ENCODE results near the gene SLAMF1.
A peak's percentile ranks its signal among the peaks of the same experiment; 100 is the strongest.

SLAMF1 gene

DNA sequence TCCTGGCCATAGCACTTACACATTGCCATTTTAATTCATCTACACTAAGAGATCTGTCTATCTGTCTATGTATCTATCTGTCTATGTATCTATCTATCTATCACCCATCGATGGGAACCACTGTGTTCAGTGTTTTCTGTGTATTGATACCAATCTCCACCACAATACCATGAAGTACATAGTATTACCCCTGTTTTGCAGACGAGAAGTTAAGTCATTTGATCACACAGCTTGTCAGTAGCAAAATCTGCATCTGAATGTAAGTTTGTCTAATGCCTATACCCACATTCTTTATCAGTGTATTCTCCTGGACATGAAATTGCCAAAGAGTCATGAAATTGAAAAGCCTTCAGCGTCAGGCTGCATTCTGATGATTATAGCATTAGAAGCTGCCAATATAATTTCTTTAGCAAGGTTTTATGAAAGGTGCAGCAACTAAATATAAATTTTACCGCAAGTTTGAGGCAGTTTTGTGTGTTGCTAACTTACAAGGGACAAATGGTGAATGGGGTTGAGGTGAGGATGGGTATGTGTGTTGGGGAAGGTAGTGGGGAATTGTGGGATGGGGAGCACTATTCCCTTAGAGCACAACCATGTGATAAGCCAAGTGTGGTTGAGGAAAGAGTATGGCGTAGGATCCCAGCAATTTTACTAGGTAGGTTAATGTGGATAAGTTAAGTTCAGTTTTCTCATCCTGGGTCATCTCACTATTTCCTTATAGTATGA is 24.2 kb downstream of the SLAMF1 start:
- DNase-seq = no peak

GRCh38 chr1:160621633-160622413 is 25.0 kb downstream of the SLAMF1 start:
- peak; percentile 47 for DNase-seq

GRCh38 chr1:160620942-160621632 is 25.8 kb downstream of the SLAMF1 start:
- no peak for DNase-seq

- DNase-seq = no peak
Measured at GRCh38 chr1:160619742-160620277, 27.0 kb downstream of the SLAMF1 start.

DNA sequence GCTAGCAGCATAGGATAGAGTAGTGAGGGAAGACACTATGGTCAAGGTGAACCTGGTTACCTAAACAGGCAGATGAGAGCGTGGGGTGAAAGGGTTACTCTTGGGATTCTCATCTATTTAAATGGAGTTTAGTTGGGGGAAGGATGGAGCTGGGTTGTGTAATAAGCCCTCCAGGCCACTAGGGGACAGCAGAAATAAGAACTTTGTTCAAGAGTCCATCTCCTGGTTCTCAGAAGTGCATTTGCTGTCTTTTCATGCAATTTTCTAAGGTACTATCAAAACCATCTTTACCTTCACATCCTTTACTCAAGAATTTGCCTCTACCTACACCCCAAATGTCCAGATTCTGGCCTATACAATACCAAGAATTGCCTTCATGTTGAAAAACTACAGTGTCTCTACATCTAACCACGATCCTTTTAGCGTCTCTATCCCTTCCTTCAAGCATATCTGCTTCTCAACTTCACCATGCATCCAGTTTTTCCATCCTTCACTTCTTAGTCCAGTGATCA is 28.0 kb downstream of the SLAMF1 start:
- DNase-seq = peak; percentile 71

- no peak for DNase-seq
Measured at GRCh38 chr1:160618327-160618726, 28.5 kb downstream of the SLAMF1 start.

GRCh38 chr1:160615660-160616059 is 31.2 kb downstream of the SLAMF1 start:
- no peak for DNase-seq

GRCh38 chr1:160614410-160614809 is 32.4 kb downstream of the SLAMF1 start:
- DNase-seq = no peak

DNA sequence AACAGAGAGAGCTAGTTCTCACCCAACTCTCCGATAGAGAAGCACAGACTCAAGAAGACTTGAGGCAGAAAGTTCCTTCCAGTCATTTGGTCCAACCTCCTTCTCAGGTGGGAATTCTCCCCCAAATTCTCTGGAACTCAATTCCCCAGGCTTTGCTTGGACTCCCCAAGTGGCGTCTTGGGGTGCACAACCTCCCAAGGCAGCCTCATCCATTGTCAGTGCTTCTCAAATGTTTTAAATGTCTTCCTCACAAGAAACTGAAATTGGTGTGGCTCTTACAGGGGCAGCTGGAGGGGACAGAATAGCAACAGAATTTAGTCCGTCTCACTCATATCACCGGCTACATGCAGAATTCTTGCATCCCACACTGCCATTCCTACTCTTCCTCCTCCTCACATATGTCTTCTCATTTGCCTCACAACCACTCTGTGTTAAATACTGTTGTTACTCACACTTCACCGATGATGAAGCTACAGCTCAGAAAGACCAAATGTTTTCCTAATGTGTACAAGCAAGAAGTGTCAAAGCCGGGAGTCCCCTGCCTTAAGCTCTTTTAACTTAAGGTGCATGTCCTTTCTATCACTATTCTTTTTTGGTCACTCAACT is 34.1 kb downstream of the SLAMF1 start:
- no peak for DNase-seq

- DNase-seq = no peak
Measured at GRCh38 chr1:160610569-160611242, 36.1 kb downstream of the SLAMF1 start.

DNA sequence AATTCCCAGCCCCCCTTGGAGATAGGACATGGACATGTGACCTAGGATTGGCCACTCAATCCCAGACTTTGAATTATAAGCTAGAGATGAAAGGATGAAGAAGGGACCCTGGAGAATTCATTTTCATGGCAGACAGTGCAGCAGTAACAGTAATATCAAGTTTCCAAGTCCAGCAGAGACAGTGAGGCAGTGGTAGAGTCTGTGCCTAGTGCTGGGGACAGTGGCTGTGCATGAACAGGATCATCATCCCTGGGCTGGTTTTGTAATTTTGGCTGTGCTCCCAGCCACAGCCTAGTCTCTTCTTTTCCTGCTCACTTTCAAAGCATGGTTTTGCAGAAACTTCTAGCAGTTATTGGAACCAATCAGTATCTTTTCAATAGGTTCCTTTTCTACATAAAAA is 37.9 kb downstream of the SLAMF1 start:
- DNase-seq = no peak

DNA sequence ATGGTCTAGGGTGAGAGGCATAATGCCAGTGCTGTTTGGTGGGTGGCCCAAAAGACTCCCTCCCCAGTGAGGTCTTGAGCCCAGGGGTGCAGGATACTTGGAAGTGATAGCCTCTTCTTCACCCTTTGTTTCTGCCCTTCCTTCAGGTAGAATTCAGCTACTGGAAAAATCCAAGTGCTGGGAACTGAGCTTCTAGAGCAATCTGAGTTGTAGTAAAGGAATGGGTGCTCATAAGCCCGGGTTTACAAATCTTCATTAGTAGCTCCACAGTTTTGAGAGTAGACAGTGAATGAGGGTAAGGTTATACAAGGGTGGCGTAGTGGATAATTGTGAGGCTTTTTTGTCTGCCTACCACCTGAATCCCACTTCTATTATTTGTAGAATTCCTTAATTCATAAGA is 38.3 kb downstream of the SLAMF1 start:
- DNase-seq = no peak

DNA sequence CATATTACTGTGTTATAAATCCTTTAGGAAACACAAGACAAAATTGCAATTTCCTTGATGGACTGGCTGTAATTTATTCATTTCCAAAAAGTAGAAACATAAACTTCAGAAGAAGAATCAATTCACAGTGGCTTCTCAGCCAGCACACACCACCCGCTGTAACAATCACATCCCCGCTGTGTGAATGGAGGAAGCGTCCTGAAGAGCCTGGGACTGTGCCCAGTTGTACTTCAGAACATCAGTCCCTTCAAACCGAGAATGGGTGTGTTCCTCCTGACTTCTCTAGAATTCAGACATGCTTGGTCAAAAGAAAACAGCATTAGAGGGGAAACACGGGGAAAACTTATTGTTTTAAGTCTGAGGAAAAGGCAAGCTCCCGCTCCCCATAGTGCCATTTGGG is 38.8 kb downstream of the SLAMF1 start:
- no peak for DNase-seq

DNA sequence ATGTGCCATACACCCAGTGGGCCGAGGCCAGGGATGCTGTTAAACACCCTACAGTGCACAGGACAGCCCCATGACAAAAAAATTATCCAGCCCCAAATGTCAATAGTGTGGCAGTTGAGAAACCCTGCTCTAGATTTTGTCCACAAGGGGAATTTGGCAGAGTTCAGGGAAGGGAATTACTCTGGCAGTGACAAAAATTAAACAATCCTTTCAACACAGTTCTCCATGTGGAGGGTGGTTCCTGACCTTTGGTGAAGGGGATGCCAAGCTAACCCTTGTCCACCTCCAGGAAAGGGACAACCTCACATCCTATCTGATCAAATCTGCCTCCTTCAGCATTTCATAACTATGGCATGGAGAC is 39.2 kb downstream of the SLAMF1 start:
- DNase-seq = no peak

GRCh38 chr1:160607011-160607671 is 39.7 kb downstream of the SLAMF1 start:
- peak; percentile 88 for DNase-seq

GRCh38 chr1:160606611-160607010 is 40.2 kb downstream of the SLAMF1 start:
- no peak for DNase-seq

GRCh38 chr1:160605792-160606479 is 40.9 kb downstream of the SLAMF1 start:
- DNase-seq = no peak

GRCh38 chr1:160605205-160605604 is 41.6 kb downstream of the SLAMF1 start:
- DNase-seq = peak; percentile 26

DNA sequence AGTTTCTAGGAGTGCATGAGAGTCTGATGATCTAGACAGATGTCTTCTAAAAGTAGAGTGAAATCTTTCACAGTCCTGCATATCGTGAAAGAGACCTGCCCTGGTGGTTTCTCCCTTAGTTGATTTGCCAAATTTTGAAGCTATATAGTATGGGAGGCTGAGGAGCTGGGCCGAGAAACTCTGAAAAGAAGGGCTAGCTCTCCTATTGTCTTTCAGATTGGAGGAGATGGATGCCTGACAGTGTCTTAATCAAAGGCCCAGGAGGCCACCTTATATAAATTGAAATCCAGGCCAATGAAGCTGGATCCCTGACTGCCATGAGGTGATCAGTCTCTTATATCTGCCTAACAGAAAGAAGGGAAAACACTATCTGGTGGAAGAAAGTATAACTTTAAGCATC is 49.1 kb downstream of the SLAMF1 start:
- no peak for DNase-seq

GRCh38 chr1:160597051-160597450 is 49.8 kb downstream of the SLAMF1 start:
- DNase-seq = no peak

- DNase-seq = no peak
Measured at GRCh38 chr1:160590488-160590887, 56.4 kb downstream of the SLAMF1 start.

All from CD4-positive, alpha-beta T cell treated with Interleukin-10 for 1 hour (primary cell).